Stomach (tissue), 4 donors: ENCODE measurements around the gene MACROD1.

ENCODE experiments used
- EP300 ChIP-seq: sonication (generic); formaldehyde crosslinking; IDR thresholded peaks from one replicate; pipeline ENCODE4 v1.6.1; 2017; ENCODE audit warnings: antibody characterized with exemption
- POLR2A ChIP-seq, 4 donors: fragments of 450-650 bp; IDR thresholded peaks; one replicate each; pipeline ENCODE4 v1.6.1; 2016; ENCODE audit warnings: antibody characterized with exemption in 4 of 4, control low read depth in 2 of 4, mild to moderate bottlenecking in 1 of 4, moderate library complexity in 1 of 4
- POLR2AphosphoS5 ChIP-seq, 3 donors: sonication (generic); formaldehyde crosslinking; IDR thresholded peaks; one replicate each; pipeline ENCODE4 v1.6.1; 2016; ENCODE audit warnings: antibody characterized with exemption in 3 of 3
- TF ChIP-seq, protein P1 (sequence below), 7 experiments: fragments of 450-650 bp in 4 of 7; fragments of 200-600 bp in 3 of 7; sonication (generic) in 3 of 7; IDR thresholded peaks; one replicate each; pipeline ENCODE4 v1.5.1; 2016 to 2019; ENCODE audit warnings: antibody characterized with exemption in 7 of 7, control low read depth in 2 of 7, mild to moderate bottlenecking in 1 of 7

DNA sequence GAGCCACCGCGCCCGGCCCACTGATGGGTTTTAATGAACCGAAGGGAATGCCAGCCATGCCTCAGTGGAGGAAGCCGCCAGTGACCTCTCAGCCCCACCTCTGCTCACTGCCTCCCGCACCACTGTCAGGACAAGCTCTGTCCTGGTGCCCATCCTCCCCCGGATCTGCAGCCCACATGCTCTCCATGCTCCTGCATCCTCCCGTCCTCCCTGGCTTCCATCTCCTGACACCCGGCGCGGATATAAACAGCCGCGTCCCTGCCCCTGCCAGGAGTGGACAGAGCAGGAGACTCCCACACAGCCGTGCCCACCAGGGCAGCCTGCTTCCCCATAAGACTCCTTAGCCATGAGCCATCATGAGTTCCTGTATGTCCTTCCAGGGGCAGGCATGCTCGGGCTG is 26.9 kb downstream of the MACROD1 start:
- TF ChIP-seq POLR2A (IDR thresholded peaks at IDR 0.05) = no peak
- TF ChIP-seq, protein P1, sequence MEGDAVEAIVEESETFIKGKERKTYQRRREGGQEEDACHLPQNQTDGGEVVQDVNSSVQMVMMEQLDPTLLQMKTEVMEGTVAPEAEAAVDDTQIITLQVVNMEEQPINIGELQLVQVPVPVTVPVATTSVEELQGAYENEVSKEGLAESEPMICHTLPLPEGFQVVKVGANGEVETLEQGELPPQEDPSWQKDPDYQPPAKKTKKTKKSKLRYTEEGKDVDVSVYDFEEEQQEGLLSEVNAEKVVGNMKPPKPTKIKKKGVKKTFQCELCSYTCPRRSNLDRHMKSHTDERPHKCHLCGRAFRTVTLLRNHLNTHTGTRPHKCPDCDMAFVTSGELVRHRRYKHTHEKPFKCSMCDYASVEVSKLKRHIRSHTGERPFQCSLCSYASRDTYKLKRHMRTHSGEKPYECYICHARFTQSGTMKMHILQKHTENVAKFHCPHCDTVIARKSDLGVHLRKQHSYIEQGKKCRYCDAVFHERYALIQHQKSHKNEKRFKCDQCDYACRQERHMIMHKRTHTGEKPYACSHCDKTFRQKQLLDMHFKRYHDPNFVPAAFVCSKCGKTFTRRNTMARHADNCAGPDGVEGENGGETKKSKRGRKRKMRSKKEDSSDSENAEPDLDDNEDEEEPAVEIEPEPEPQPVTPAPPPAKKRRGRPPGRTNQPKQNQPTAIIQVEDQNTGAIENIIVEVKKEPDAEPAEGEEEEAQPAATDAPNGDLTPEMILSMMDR (IDR thresholded peaks at IDR 0.05) = no peak
- TF ChIP-seq EP300 = no peak
- no peak for TF ChIP-seq POLR2AphosphoS5 (IDR thresholded peaks at IDR 0.05)
